ENCODE measurements around the gene PGS1.
A peak's percentile ranks its signal among the peaks of the same experiment; 100 is the strongest.

The PGS1 gene

DNA sequence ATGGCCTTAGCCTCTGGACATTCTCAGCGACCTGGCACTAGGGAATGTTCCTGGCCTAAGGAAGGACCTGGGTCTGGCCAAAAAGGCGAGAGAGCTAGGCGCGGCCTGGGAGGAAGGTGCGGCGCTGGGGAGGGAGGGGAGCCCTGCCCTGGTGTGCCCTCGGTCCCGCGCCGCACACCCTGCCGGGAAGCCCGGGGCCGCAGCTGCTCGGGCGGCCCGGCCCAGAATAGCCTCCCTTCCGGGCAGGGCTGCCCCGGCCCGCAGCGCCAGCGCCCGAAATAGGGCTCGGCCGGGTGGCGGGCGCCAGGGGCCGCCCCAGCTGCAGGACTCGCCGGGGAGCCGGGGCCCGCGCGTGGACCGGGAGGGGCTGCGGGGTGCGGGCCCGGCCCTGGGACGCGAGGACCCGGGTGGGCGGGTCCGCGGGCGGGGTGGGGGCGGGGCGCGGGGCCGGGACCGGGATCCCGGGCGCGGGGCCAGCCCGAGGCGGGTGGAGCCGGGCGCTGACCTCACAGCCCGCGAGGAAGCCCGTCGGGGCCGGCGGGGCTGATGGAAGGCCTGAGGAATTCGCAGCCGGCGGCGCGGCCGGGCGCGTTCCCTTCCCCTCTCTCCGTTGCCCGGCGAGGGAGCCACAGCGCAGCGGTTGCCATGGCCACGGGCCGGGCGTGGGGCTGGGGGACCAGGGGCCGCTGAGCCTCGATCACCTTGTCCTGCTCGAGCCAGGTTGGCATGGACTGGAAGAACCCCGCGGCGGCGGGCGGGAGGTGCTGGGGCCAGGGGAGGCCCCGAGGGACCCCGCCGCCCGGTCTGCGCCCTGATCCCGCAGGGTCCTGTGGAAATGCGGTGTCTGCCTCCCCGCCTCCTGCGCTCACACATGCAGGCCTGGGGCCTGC lies 36.6 kb upstream of the PGS1 start:
- H3K36me3 ChIP-seq (ENCODE audit: control insufficient read depth, insufficient read depth, low read length) = no peaks in the 10 kb centered on the region
- H3K4me3 ChIP-seq (ENCODE audit: low read length) = peak overlapping the region; percentile 57
- peaks cover 57% of the 10 kb centered on the region for H3K4me1 ChIP-seq (ENCODE audit: control insufficient read depth, insufficient read depth, low read length)
- H3K9me3 ChIP-seq (ENCODE audit: control insufficient read depth, low read length) = no peaks in the 10 kb centered on the region
- peak overlapping the region; percentile 50 for H3K9ac ChIP-seq (ENCODE audit: low read length)
- no peaks in the 10 kb centered on the region for H3K27me3 ChIP-seq (ENCODE audit: control insufficient read depth, insufficient read depth, low read length)

DNA sequence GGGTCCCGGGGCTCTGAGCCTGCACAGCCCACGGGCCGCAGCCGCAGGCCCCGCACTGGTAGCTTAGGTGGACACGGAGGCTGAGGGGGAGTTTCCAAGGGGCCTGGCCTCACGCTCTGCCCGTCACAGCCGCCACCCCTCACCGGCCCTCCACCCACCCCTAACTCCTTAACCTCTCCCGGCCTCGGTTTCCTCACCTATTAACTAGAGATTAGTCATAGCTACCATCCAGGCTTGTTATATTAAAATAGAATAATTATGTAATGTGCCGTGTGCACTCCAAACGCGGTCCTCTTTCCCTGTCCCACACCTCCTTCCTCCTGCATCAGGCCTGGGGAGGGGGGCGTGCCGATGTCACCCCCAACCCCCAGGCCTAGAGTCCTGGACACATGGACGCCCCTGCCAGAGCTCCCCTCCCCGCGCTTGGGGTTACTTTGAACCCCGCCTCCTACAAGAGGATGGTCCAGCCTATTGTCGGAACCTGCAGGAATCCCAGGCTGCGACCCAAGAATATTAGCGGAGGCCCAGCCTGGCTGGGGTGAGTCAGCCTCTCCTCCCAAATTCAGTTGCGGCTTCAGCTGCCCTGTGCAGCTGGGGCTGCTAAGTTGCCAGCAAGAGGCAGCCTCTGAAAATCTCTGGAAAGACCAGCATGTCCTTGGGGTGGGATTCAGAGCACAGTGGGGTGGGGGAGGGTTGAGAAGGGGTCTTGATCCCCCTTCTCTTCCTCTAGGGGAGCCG lies 35.8 kb upstream of the PGS1 start:
- Histone ChIP-seq H3K4me1 (ENCODE audit: control insufficient read depth, insufficient read depth, low read length) (peaks cover 57% of the 10 kb centered on the region), H3K4me3 (ENCODE audit: low read length) (peak overlapping the region; percentile 57), H3K9ac (ENCODE audit: low read length) (peak overlapping the region; percentile 50), H3K9me3 (ENCODE audit: control insufficient read depth, low read length) (no peaks in the 10 kb centered on the region), H3K36me3 (ENCODE audit: control insufficient read depth, insufficient read depth, low read length) (no peaks in the 10 kb centered on the region), H3K27me3 (ENCODE audit: control insufficient read depth, insufficient read depth, low read length) (no peaks in the 10 kb centered on the region)

DNA sequence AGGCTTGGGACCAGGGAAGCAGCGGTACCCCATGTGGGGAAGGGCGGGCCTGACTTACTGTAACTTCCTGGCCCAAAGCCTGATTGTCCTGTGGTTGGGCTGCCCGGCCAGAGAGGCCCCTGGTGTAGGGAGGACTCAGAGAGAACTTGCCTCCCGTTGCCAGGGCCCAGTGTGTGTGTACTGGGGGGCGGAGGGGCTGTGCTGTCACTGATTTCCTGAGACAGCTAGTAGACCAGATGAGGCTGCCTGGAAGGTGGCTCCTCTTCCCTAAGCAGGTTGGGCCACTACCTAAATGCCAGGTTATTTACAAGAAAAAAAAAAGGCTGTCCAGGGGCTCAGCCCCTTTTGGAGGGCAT lies 35.3 kb upstream of the PGS1 start:
- Histone ChIP-seq H3K9me3 (ENCODE audit: control insufficient read depth, low read length) (no peaks in the 10 kb centered on the region), H3K36me3 (ENCODE audit: control insufficient read depth, insufficient read depth, low read length) (no peaks in the 10 kb centered on the region), H3K9ac (ENCODE audit: low read length) (peak overlapping the region; percentile 38), H3K4me3 (ENCODE audit: low read length) (no peak overlapping the region), H3K4me1 (ENCODE audit: control insufficient read depth, insufficient read depth, low read length) (peaks cover 52% of the 10 kb centered on the region), H3K27me3 (ENCODE audit: control insufficient read depth, insufficient read depth, low read length) (no peaks in the 10 kb centered on the region)

DNA sequence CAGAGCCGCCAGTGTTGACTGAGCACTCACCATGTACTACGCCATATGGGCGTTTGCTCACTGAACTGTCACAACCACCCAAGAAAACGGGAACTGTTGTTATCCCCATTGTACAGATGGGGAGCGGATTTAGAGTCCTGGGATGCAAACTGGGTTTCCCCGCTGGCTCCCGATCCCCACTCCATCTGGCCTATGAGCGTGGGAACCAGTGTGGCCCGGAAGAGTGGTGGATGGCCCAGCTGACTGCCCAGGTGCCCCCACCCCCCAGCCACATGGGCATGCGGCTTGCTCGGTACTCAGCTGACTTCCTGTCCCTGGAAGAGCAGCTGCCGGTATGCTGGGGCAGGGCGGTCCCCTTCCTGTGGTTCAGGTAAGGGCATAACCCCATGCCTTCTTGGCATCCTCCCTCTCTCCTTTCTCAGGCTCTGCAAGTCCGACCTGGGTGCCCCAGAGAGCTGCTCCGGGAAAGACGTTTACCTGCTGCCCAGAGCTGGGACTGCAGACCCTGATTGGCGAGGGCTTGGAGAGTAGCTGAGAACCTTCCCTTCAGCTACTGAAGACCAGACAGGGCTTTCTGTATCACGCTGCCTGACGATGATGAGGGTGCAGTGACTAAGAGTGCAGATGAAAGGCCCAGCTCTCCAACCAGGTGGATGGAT lies 34.8 kb upstream of the PGS1 start:
- no peaks in the 10 kb centered on the region for H3K9me3 ChIP-seq (ENCODE audit: control insufficient read depth, low read length)
- H3K9ac ChIP-seq (ENCODE audit: low read length) = peak overlapping the region; percentile 38
- no peaks in the 10 kb centered on the region for H3K27me3 ChIP-seq (ENCODE audit: control insufficient read depth, insufficient read depth, low read length)
- no peaks in the 10 kb centered on the region for H3K36me3 ChIP-seq (ENCODE audit: control insufficient read depth, insufficient read depth, low read length)
- peaks cover 47% of the 10 kb centered on the region for H3K4me1 ChIP-seq (ENCODE audit: control insufficient read depth, insufficient read depth, low read length)
- H3K4me3 ChIP-seq (ENCODE audit: low read length) = no peak overlapping the region

DNA sequence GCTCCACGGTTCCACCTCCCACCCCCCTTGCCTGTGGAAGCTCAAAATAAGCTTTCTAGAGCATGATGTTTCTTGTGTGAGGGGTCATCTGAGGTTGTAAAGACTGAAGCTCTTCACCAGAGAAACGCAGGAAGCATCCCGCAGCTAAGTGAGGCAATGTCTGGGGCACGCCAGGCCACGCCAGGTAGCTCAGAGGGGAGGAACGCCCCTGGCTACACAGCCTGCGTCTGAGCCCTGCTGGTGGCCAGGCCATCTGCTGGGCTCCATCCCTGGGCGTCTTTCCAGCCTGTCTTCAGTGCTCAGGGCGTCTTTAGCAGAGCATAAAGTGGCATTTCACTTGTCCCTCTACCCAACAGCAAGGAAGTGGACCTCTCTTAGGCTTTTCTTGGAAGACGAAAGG lies 33.8 kb upstream of the PGS1 start:
- no peaks in the 10 kb centered on the region for H3K27me3 ChIP-seq (ENCODE audit: control insufficient read depth, insufficient read depth, low read length)
- no peaks in the 10 kb centered on the region for H3K9me3 ChIP-seq (ENCODE audit: control insufficient read depth, low read length)
- H3K36me3 ChIP-seq (ENCODE audit: control insufficient read depth, insufficient read depth, low read length) = no peaks in the 10 kb centered on the region
- peaks cover 38% of the 10 kb centered on the region for H3K4me1 ChIP-seq (ENCODE audit: control insufficient read depth, insufficient read depth, low read length)
- H3K4me3 ChIP-seq (ENCODE audit: low read length) = no peak overlapping the region
- H3K9ac ChIP-seq (ENCODE audit: low read length) = no peak overlapping the region

DNA sequence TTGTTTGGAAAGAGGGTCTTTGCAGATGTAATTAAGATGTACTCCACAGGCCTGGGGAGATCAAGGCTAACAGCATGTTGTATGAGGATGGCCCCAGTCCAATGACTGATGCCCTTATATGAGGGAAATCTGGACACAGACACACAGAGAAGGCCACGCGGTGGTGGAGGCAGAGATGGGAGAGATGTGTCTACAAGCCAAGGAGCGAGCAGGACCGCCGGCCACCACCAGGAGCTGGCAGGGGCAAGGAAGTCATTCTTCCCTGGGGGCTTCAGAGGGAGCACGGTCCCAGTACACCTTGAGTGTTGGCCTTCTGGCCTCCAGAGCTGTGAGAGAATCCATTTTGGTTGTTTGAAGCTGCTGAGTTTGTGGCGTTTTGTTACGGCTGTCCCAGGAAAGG lies 33.3 kb upstream of the PGS1 start:
- Histone ChIP-seq H3K27me3 (ENCODE audit: control insufficient read depth, insufficient read depth, low read length) (no peaks in the 10 kb centered on the region), H3K4me1 (ENCODE audit: control insufficient read depth, insufficient read depth, low read length) (peaks cover 34% of the 10 kb centered on the region), H3K4me3 (ENCODE audit: low read length) (no peak overlapping the region), H3K9ac (ENCODE audit: low read length) (no peak overlapping the region), H3K36me3 (ENCODE audit: control insufficient read depth, insufficient read depth, low read length) (no peaks in the 10 kb centered on the region), H3K9me3 (ENCODE audit: control insufficient read depth, low read length) (no peaks in the 10 kb centered on the region)

DNA sequence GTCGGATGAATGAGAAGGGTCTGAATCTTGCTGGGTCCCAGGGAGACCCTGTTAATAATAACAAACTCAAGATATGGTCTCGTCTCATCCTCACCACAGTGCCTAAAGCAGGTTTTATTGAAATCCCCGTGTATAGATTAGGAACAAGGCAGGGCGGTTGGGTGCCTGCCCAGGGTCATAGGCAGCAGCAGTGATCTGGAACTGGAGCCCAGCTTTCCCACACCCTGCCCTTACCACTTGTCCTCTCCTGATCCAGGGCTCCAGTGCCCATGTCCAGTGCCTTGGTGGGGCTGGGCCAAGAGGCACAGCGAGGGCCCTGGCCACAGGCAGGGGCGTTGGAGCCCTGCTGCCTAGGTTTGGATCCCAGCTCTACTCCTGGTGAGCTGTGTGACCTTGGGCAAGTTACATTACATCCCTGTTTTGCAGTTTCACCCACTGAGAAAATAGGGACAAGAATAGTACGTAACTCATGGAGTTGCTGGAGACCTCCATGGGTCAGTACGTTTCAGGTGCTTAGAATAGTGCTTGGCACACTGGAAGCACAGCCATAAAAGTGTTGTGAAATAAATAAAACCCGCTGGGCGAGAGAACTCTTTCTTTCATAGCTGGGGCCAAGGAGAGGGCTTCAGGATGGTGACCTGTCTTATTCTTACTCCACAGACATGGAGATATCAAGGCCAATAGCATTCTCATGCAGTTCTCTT lies 32.5 kb upstream of the PGS1 start:
- no peak overlapping the region for H3K9ac ChIP-seq (ENCODE audit: low read length)
- H3K27me3 ChIP-seq (ENCODE audit: control insufficient read depth, insufficient read depth, low read length) = no peaks in the 10 kb centered on the region
- H3K9me3 ChIP-seq (ENCODE audit: control insufficient read depth, low read length) = no peaks in the 10 kb centered on the region
- H3K36me3 ChIP-seq (ENCODE audit: control insufficient read depth, insufficient read depth, low read length) = no peaks in the 10 kb centered on the region
- peaks cover 28% of the 10 kb centered on the region for H3K4me1 ChIP-seq (ENCODE audit: control insufficient read depth, insufficient read depth, low read length)
- no peak overlapping the region for H3K4me3 ChIP-seq (ENCODE audit: low read length)

DNA sequence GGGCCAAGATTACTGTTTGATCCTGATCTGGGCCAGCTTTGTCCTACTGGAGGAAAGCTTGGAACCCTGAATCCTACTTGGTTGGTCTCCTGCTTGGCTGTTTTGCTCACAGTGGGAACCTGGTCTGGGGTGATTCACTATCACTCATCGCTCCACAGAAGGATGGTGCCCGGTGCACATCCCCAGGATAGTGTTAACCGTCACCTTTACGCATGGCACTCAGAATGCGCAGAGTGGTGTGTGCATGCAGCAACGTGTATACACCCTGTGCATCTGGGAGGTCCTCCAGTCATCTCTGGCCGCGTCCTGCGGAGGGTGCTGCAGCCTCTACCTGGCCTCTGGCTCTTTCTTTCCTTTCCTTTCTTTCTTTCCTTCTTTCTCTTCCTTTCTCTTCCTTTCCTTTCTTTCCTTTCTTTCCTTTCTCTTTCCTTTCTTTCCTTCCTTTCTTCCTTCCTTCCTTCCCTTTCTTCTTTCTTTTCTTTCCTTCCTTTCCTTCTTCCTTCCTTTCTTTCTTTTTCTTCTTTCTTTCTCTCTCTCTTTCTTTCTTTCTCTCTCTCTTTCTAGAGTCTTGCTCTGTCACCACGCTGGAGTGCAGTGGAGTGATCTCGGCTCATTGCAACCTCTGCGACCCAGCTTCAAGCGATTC lies 31.7 kb upstream of the PGS1 start:
- H3K4me1 ChIP-seq (ENCODE audit: control insufficient read depth, insufficient read depth, low read length) = peaks cover 33% of the 10 kb centered on the region
- no peak overlapping the region for H3K9ac ChIP-seq (ENCODE audit: low read length)
- H3K36me3 ChIP-seq (ENCODE audit: control insufficient read depth, insufficient read depth, low read length) = no peaks in the 10 kb centered on the region
- H3K4me3 ChIP-seq (ENCODE audit: low read length) = no peak overlapping the region
- no peaks in the 10 kb centered on the region for H3K27me3 ChIP-seq (ENCODE audit: control insufficient read depth, insufficient read depth, low read length)
- no peaks in the 10 kb centered on the region for H3K9me3 ChIP-seq (ENCODE audit: control insufficient read depth, low read length)

DNA sequence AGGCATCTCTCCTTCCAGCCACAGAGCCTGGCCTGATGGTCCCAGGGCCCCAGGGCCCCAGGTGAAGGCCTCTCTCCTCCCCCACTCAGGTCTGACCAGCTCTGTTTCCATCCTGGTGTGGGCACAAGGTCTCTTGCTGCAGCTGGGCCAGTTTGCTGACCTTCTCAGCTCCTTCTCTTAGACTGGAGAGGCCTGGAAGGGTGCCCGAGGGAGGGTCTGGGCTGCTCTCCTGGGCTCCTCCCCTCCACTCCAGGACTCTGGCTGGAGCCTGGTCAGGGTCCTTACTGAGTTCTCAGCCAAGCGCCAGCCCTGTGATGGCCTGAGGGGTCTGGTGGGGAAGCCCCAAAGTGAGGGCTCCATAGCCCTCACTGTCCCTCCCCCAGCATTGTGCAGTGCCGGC lies 31.0 kb upstream of the PGS1 start:
- Histone ChIP-seq H3K36me3 (ENCODE audit: control insufficient read depth, insufficient read depth, low read length) (no peaks in the 10 kb centered on the region), H3K4me3 (ENCODE audit: low read length) (no peak overlapping the region), H3K4me1 (ENCODE audit: control insufficient read depth, insufficient read depth, low read length) (peaks cover 34% of the 10 kb centered on the region), H3K9me3 (ENCODE audit: control insufficient read depth, low read length) (no peaks in the 10 kb centered on the region), H3K9ac (ENCODE audit: low read length) (no peak overlapping the region), H3K27me3 (ENCODE audit: control insufficient read depth, insufficient read depth, low read length) (no peaks in the 10 kb centered on the region)

DNA sequence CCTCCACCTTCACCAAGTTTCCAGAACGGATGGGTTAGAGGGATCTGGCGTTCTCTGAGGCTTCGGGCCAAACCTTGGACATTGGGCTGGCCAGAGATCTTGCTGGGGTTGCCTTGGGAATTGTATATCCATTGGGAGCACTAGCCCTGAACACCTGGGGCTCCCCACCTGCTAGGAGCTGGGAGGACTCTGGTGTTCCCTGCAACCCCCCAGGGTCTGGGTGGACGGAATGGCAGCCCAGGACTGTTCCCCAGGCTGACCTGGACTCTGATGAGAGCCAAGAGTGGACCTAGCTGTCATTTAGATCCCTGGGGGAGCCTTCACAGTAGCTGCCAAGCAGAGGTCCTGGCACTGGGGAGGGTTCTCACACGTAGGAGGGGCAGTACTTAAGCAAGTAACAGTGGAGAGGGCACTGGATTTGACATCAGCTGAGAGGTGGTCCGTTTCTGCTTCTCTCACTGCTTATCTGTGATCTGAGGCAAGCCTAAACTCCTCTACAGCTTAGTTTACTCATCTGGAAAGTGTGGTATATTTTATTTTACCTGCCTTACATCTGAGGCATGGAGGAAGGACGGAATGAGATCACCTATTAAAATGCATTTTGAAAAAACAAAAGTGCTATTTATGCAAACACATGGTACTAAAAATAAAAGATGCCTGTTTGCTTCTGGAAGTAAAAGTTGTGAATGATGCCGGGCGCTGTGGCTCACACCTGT lies 30.2 kb upstream of the PGS1 start:
- no peaks in the 10 kb centered on the region for H3K9me3 ChIP-seq (ENCODE audit: control insufficient read depth, low read length)
- peaks cover 32% of the 10 kb centered on the region for H3K4me1 ChIP-seq (ENCODE audit: control insufficient read depth, insufficient read depth, low read length)
- H3K36me3 ChIP-seq (ENCODE audit: control insufficient read depth, insufficient read depth, low read length) = no peaks in the 10 kb centered on the region

More for the DNA sequence above, 30.2 kb upstream of the PGS1 start:
- Histone ChIP-seq H3K4me3 (ENCODE audit: low read length) (no peak overlapping the region), H3K9ac (ENCODE audit: low read length) (no peak overlapping the region), H3K27me3 (ENCODE audit: control insufficient read depth, insufficient read depth, low read length) (no peaks in the 10 kb centered on the region)

All from mucosa of stomach (tissue), 1 donor.